ENCODE results near the gene ERRFI1.
"Not testable (repeated sequence)": the region's sequence is repeated elsewhere in the genome, so short reads cannot be mapped to it uniquely, and the experiment has no call there.

The ERRFI1 gene

DNA sequence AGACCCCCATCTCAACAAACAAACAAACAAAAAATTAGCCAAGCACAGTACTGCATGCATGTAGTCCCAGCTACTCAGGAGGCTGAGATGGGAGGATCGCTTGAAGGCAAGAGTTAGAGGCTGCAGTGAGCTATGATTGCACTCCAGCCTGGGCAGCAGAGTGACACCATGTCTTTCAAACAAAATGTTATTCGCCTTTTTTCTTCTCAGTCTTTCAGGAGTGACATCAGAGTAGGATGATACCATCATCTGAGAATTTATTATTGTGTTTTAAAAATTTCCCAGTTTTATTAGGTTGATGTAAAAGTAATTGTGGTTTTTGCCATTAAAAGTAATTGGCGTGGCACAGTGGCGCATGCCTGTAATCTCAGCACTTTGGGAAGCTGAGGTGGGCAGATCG lies 53.8 kb downstream of the ERRFI1 start:
- no peak for TF ChIP-seq CTCF (IDR thresholded peaks at IDR 0.05; ENCODE audit: low read depth, low read length)
- Histone ChIP-seq H3K27me3 (ENCODE audit: insufficient read depth, low read depth, severe bottlenecking) (no peaks in the 10 kb centered on the region), H3K4me3 (ENCODE audit: low read depth, low read length) (no peak overlapping the region), H3K9me3 (ENCODE audit: severe bottlenecking) (no peaks in the 10 kb centered on the region), H3K36me3 (peaks cover 67% of the 10 kb centered on the region), H3K27ac (no peak overlapping the region)
- no peak for DNase-seq

DNA sequence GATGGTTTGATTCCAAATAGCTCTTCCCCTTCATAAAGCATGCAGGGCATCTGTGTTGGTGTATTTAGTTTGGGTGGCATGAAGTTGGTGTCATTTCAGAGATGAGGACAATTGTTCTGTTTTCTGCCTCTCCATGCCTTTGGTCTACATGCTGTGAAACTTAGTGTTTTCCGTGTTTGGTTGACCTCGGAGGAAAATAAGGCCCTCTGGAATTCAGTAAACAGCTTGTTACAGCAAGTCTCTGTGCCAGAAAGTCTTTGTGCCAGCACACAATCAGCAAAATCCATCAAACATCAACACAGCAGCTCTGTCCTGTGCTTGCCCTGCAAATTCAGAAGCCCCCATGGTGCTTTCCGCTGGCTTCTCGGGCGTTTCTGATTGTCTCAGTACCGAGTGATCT lies 55.1 kb downstream of the ERRFI1 start:
- no peaks in the 10 kb centered on the region for H3K9me3 ChIP-seq (ENCODE audit: severe bottlenecking)
- H3K27me3 ChIP-seq (ENCODE audit: insufficient read depth, low read depth, severe bottlenecking) = no peaks in the 10 kb centered on the region
- no peak overlapping the region for H3K4me3 ChIP-seq (ENCODE audit: low read depth, low read length)
- TF ChIP-seq CTCF (IDR thresholded peaks at IDR 0.05; ENCODE audit: low read depth, low read length) = no peak
- H3K27ac ChIP-seq = no peak overlapping the region
- H3K36me3 ChIP-seq = peaks cover 67% of the 10 kb centered on the region
- DNase-seq = no peak

DNA sequence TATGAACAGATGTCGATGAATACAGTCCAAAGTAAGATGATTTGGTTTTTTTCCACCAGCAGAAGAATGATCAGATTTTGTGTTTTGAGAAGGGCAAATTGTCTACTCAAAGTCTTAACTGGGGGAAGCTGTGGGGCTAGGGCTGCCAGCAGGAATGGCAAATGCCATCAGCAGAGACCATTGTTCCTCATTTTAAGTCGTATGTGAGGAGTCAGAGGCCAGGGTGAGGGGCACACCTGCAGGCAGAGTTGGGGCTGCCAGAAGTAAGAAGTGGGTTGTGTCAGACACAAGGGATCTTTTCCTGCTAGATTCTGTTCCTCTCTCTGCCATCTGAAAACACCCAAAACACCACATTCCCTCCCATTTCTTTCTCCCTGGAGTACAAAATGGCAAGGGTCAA lies 55.9 kb downstream of the ERRFI1 start:
- H3K36me3 ChIP-seq = peaks cover 73% of the 10 kb centered on the region
- no peaks in the 10 kb centered on the region for H3K9me3 ChIP-seq (ENCODE audit: severe bottlenecking)
- no peak overlapping the region for H3K27ac ChIP-seq
- no peak for TF ChIP-seq CTCF (IDR thresholded peaks at IDR 0.05; ENCODE audit: low read depth, low read length)
- H3K27me3 ChIP-seq (ENCODE audit: insufficient read depth, low read depth, severe bottlenecking) = no peaks in the 10 kb centered on the region
- no peak overlapping the region for H3K4me3 ChIP-seq (ENCODE audit: low read depth, low read length)
- no peak for DNase-seq

DNA sequence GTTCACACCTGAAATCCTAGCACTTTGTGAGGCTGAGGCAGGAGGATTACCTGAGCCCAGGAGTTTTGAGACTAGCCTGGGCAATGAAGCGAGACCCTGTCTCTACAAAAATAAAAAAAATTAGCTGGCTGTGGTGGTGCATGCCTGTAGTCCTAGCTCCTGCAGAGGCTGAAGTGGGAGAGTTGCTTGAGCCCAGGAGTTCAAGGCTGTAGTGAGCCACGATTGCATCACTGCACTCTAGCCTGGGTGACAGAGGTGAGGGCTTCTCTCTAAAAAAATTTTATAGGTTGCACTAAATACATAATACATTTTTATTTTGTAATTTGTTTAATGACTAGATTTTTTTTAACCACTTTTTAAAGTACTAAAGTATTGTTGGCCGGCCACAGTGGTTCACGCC lies 58.5 kb downstream of the ERRFI1 start:
- no peak for DNase-seq
- no peak for TF ChIP-seq CTCF (IDR thresholded peaks at IDR 0.05; ENCODE audit: low read depth, low read length)
- H3K27ac ChIP-seq = no peak overlapping the region
- no peaks in the 10 kb centered on the region for H3K9me3 ChIP-seq (ENCODE audit: severe bottlenecking)
- H3K27me3 ChIP-seq (ENCODE audit: insufficient read depth, low read depth, severe bottlenecking) = no peaks in the 10 kb centered on the region
- H3K36me3 ChIP-seq = peaks cover 91% of the 10 kb centered on the region
- no peak overlapping the region for H3K4me3 ChIP-seq (ENCODE audit: low read depth, low read length)

DNA sequence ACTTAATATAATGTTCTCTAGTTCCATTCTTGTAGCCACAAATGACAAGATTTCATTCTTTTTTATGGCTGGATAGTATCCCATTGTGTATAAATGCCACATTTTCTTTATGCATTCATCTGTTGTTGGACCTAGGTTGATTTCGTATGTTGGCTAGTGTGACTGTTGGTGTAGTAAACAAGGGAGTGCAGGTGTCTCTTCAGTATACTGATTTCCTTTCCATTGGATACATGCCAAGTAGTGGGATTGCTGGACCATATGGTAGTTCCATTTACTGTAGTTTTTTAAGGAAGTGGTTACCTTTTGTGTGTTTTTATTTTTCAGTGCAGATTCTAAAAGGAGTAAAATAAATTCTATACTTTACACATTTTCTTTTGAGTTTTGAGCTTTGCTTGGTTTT lies 58.9 kb downstream of the ERRFI1 start:
- H3K36me3 ChIP-seq = peaks cover 86% of the 10 kb centered on the region
- no peaks in the 10 kb centered on the region for H3K27me3 ChIP-seq (ENCODE audit: insufficient read depth, low read depth, severe bottlenecking)
- TF ChIP-seq CTCF (IDR thresholded peaks at IDR 0.05; ENCODE audit: low read depth, low read length) = no peak
- DNase-seq = no peak
- no peak overlapping the region for H3K27ac ChIP-seq
- no peaks in the 10 kb centered on the region for H3K9me3 ChIP-seq (ENCODE audit: severe bottlenecking)
- H3K4me3 ChIP-seq (ENCODE audit: low read depth, low read length) = no peak overlapping the region

DNA sequence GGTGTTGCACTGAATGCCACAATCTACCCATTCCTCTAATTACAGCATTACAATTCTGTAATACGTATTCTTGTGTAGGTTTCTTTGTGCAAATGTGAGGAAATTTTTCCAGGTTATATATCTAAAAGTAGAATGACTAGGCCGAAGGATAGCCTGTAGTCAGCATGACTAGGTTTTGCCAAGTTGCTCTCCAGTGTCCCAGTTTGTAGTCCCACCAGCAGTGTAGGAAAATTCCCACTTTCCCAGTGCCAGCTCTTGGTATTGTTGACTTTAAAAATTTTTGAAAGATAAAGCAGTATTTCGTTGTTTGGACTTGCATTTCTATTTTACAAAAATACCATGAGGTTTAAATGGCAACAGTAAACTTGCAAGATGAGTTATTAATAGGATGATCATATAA lies 61.6 kb downstream of the ERRFI1 start:
- H3K9me3 ChIP-seq (ENCODE audit: severe bottlenecking) = no peaks in the 10 kb centered on the region
- peaks cover 59% of the 10 kb centered on the region for H3K36me3 ChIP-seq
- no peak overlapping the region for H3K27ac ChIP-seq
- DNase-seq = no peak
- TF ChIP-seq CTCF (IDR thresholded peaks at IDR 0.05; ENCODE audit: low read depth, low read length) = no peak
- H3K27me3 ChIP-seq (ENCODE audit: insufficient read depth, low read depth, severe bottlenecking) = no peaks in the 10 kb centered on the region
- no peak overlapping the region for H3K4me3 ChIP-seq (ENCODE audit: low read depth, low read length)

DNA sequence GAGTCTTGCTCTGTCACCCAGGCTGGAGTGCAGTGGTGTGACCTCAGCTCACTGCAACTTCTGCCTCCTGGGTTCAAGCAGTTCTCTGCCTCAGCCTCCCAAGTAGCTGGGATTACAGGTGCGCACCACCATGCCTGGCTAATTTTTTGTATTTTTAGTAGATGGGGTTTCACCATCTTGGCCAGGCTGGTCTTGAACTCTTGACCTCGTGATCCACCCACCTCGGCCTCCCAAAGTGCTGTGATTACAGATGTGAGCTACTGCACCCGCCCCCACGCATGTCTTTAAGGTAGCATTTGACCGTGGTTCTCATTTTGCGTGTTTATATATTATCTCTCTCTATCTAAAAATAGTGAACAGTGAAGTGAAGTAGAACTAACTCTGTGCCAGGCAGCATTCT lies 62.3 kb downstream of the ERRFI1 start:
- H3K27ac ChIP-seq; H3K9me3 ChIP-seq (ENCODE audit: severe bottlenecking); H3K4me3 ChIP-seq (ENCODE audit: low read depth, low read length); DNase-seq; H3K27me3 ChIP-seq (ENCODE audit: insufficient read depth, low read depth, severe bottlenecking): not testable (repeated sequence)
- H3K36me3 ChIP-seq = peaks cover 53% of the 10 kb centered on the region

DNA sequence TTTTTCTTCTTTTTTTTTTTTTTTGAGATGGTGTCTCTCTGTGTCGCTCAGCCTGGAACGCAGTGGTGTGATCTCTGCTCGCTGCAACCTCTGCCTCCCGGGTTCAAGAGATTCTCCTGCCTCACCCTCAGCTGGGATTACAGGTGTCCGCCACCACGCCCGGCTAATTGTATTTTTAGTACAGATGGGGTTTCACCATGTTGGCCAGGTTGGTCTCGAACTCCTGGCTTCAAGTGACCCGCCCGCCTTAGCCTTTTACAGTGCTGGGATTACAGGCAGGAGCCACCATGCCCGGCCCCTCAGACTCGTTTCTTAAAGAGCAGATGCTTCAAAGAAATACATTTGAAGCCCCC lies 62.8 kb downstream of the ERRFI1 start:
- not testable (repeated sequence) for H3K27ac ChIP-seq; H3K27me3 ChIP-seq (ENCODE audit: insufficient read depth, low read depth, severe bottlenecking); H3K4me3 ChIP-seq (ENCODE audit: low read depth, low read length); H3K9me3 ChIP-seq (ENCODE audit: severe bottlenecking); DNase-seq
- H3K36me3 ChIP-seq = peaks cover 48% of the 10 kb centered on the region
